Measurements from ENCODE around the gene PREB.

Gene PREB

GRCh38 chr2:27134781-27135477, 493 bp upstream of the PREB start:
- TF ChIP-seq CTCF (IDR thresholded peaks at IDR 0.05; ENCODE audit: low read length, missing control alignments) = no peak
- peak overlapping the region; percentile 31 for H3K4me3 ChIP-seq (replicated peaks; ENCODE audit: low read depth, low read length)
- DNase-seq (ENCODE audit: low read depth) = no peak

DNA sequence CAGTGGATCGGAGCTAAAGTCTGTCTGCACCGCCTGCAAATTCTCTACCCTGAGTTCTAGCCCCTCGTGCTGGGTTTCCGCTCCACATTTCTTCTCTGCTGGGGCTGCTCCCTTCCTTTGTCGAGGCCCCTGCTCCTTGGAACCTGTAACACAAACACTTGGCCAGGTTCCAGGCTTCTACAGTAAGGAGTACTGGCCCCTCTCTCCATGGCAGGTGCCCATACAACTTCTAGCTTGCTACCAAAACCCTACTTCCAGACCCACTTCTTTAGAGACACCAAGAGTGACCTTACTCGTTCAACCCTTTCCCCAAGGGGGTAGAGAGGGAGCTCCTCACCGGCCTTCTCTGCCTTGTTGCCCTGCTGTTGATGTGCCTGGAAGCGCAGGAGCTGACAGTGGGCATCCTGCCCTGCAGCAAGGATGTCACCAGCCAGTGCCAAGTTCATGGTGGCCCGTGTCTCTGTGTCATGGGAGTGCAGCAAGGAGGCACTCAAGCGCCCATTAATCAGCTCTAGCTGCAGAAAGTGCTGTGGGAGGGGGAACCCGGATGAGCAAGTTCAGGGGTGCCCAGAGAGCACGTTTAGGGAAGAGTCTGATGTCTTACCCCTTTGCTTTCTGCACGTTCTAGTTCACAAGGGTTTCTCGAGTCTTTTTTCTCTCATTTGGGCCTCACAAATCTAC, 1.1 kb downstream of the PREB start:
- TF ChIP-seq CTCF (IDR thresholded peaks at IDR 0.05; ENCODE audit: low read length, missing control alignments) = no peak
- DNase-seq (ENCODE audit: low read depth) = no peak
- H3K4me3 ChIP-seq (replicated peaks; ENCODE audit: low read depth, low read length) = peak overlapping the region; percentile 92

GRCh38 chr2:27131429-27131828, 3.0 kb downstream of the PREB start:
- H3K4me3 ChIP-seq (replicated peaks; ENCODE audit: low read depth, low read length) = no peak overlapping the region
- TF ChIP-seq CTCF (IDR thresholded peaks at IDR 0.05; ENCODE audit: low read length, missing control alignments) = no peak
- no peak for DNase-seq (ENCODE audit: low read depth)

DNA sequence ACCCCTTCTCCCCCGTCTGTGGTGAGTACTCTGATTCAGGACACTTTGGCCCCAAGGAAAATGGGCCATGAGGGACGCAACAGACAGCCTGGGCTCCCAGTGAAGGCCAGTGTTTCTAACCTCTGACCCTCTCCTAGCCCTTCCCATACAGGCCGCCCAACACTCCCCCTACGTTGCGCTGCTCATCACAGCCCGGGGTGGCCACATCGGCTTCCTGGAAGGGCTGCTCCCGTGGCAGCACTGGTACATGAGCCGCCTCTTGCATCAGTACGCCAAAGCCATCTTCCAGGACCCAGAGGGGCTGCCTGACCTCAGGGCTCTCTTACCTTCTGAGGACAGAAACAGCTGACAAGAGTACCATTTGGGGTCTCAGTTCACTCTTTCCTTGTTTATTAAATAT, 4.0 kb downstream of the PREB start:
- H3K4me3 ChIP-seq (replicated peaks; ENCODE audit: low read depth, low read length) = no peak overlapping the region
- no peak for TF ChIP-seq CTCF (IDR thresholded peaks at IDR 0.05; ENCODE audit: low read length, missing control alignments)
- no peak for DNase-seq (ENCODE audit: low read depth)

DNA sequence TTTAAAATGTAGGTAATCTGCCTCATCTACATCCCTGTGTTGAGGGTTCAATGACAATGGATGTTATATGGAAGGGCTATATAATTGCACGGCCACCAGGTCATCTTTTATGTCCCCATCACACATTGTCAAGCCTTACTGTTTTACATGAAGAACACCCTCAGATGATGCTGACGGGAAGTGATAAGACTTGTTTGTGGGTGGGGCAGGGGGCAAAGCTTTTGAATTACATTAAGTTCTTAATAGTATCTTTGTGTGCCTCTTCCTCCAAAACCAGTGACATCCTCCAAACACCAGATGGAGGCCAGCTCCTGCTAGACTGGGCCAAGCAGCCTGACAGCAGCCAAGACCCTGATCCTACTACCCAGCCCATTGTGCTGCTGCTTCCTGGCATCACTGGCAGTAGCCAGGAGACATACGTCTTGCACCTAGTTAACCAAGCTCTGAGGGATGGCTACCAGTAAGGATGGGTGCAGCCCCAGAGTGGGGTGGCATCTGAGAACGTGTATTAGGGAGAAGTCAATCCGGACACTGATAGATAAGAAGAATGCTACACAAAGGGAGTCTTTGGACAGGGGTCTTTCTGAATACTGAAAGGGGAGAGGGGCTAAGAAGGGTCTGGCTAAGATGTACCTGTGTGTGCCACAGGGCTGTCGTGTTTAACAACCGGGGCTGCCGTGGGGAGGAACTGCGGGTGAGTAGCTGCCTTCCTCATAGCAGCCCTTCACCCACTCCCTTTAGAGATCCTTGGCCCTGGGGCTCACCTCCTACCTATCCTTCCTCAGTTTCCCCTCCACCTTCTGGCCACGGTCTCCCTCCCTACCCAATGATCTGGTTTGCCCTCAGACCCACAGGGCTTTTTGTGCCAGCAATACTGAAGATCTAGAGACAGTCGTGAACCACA, 5.5 kb downstream of the PREB start:
- DNase-seq (ENCODE audit: low read depth) = no peak
- no peak for TF ChIP-seq CTCF (IDR thresholded peaks at IDR 0.05; ENCODE audit: low read length, missing control alignments)
- no peak overlapping the region for H3K4me3 ChIP-seq (replicated peaks; ENCODE audit: low read depth, low read length)

- DNase-seq (ENCODE audit: low read depth) = no peak
- no peak for TF ChIP-seq CTCF (IDR thresholded peaks at IDR 0.05; ENCODE audit: low read length, missing control alignments)
- H3K4me3 ChIP-seq (replicated peaks; ENCODE audit: low read depth, low read length) = no peak overlapping the region
Measured at GRCh38 chr2:27127883-27128667, 6.4 kb downstream of the PREB start.

Measured in fibroblast of pulmonary artery (primary cell).